Endodermal cell (in vitro differentiated cells): ENCODE data around the gene SHH. TPM values are rescaled to one million over a fixed set of nuclear protein-coding genes. Genes with fewer than 3 reads are reported as not detected.

Experiments used
- DNase-seq: peaks from one replicate; pipeline ENCODE4 v3.0.0-alpha.2; 2017
- H3K27ac ChIP-seq: 2 replicates; pipeline ENCODE4 v1.5.1; 2013; ENCODE audit warnings: mild to moderate bottlenecking, low read depth, low read length, moderate library complexity
- H3K27me3 ChIP-seq: 2 replicates; pipeline ENCODE4 v1.6.1; 2013; ENCODE audit warnings: mild to moderate bottlenecking, low read length, moderate library complexity; ENCODE audit not compliant: insufficient read depth, control insufficient read depth, poor library complexity, severe bottlenecking
- H3K36me3 ChIP-seq: 2 replicates; pipeline ENCODE4 v1.7.0; 2013; ENCODE audit warnings: mild to moderate bottlenecking, low read length, moderate library complexity; ENCODE audit not compliant: control insufficient read depth, insufficient read depth
- H3K4me1 ChIP-seq: one replicate; pipeline ENCODE4 v1.7.0; 2013; ENCODE audit warnings: low read length; ENCODE audit not compliant: control insufficient read depth, insufficient read depth
- H3K4me3 ChIP-seq: 2 replicates; pipeline ENCODE4 v1.5.1; 2013; ENCODE audit warnings: mild to moderate bottlenecking, low read length, moderate library complexity
- H3K9ac ChIP-seq: 2 replicates; pipeline ENCODE4 v1.6.1; 2013; ENCODE audit warnings: mild to moderate bottlenecking, low read length, moderate library complexity; ENCODE audit not compliant: poor library complexity, severe bottlenecking; ENCODE audit errors: extremely low read depth
- H3K9me3 ChIP-seq: 2 replicates; pipeline ENCODE4 v1.6.1; 2013; ENCODE audit warnings: mild to moderate bottlenecking, low read length, moderate library complexity; ENCODE audit not compliant: control insufficient read depth
- H3K27ac Mint-ChIP-seq: 2 replicates; pipeline ENCODE4 v1.8.0; 2020; ENCODE audit warnings: mixed read lengths
- H3K27me3 Mint-ChIP-seq: 2 replicates; pipeline ENCODE4 v1.8.0; 2021; ENCODE audit warnings: mild to moderate bottlenecking, mixed read lengths; ENCODE audit not compliant: insufficient read depth
- H3K36me3 Mint-ChIP-seq: 2 replicates; pipeline ENCODE4 v1.8.0; 2020; ENCODE audit warnings: low read depth, mixed read lengths
- H3K4me1 Mint-ChIP-seq: 2 replicates; pipeline ENCODE4 v1.8.0; 2020; ENCODE audit warnings: mixed read lengths
- H3K4me3 Mint-ChIP-seq: 2 replicates; pipeline ENCODE4 v1.8.0; 2020; ENCODE audit warnings: mild to moderate bottlenecking, moderate library complexity, mixed read lengths
- H3K9me3 Mint-ChIP-seq: 2 replicates; pipeline ENCODE4 v1.8.0; 2020; ENCODE audit warnings: mild to moderate bottlenecking, mixed read lengths
- WGBS, 2 experiments: methylation state at CpG; one replicate each; pipeline versions ENCODE4 v1.1.5 to v1.1.7; 2013; ENCODE audit warnings: missing lambda C conversion rate in 2 of 2, mixed read lengths in 1 of 2; ENCODE audit not compliant: insufficient coverage in 1 of 2, insufficient read length in 1 of 2; 5-methylcytosine and 5-hydroxymethylcytosine counted together
- total RNA-seq, 2 donors: library from RNA; stranded (reverse); fragmentation: NEBNext Ultra II Directional in 1 of 2; extraction: Animal tissue kit (Norgen Biotek cat#: 25700) in 1 of 2; gene quantifications; 2 replicates in 1 of 2; 3 replicates in 1 of 2; pipeline ENCODE4 v1.2.1, GENCODE V29; 2021
- TF ChIP-seq, protein P1 (sequence below): fragments of 200-600 bp; sonication (generic); conservative IDR thresholded peaks from 2 replicates; pipeline ENCODE4 v1.5.0; 2021; ENCODE audit warnings: antibody characterized with exemption, mild to moderate bottlenecking

Gene SHH
- total RNA-seq, 2 donors from 2014 or later: 0.99 to 1.6 TPM

- TF ChIP-seq, protein P1, sequence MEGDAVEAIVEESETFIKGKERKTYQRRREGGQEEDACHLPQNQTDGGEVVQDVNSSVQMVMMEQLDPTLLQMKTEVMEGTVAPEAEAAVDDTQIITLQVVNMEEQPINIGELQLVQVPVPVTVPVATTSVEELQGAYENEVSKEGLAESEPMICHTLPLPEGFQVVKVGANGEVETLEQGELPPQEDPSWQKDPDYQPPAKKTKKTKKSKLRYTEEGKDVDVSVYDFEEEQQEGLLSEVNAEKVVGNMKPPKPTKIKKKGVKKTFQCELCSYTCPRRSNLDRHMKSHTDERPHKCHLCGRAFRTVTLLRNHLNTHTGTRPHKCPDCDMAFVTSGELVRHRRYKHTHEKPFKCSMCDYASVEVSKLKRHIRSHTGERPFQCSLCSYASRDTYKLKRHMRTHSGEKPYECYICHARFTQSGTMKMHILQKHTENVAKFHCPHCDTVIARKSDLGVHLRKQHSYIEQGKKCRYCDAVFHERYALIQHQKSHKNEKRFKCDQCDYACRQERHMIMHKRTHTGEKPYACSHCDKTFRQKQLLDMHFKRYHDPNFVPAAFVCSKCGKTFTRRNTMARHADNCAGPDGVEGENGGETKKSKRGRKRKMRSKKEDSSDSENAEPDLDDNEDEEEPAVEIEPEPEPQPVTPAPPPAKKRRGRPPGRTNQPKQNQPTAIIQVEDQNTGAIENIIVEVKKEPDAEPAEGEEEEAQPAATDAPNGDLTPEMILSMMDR: no peak
- peaks cover 19% of the 10 kb centered on the region for H3K27me3 Mint-ChIP-seq
- no peak overlapping the region for H3K9ac ChIP-seq
- peaks cover 14% of the 10 kb centered on the region for H3K27me3 ChIP-seq
- WGBS, 2 experiments: 89 to 94% methylated on average over 7 to 10 of the region's 10 CpGs
- H3K4me1 Mint-ChIP-seq: peaks cover 4% of the 10 kb centered on the region
- no peaks in the 10 kb centered on the region for H3K9me3 ChIP-seq
- peak overlapping the region; percentile 43 for H3K4me3 Mint-ChIP-seq
- H3K27ac ChIP-seq: no peak overlapping the region
- no peaks in the 10 kb centered on the region for H3K4me1 ChIP-seq
- no peak overlapping the region for H3K4me3 ChIP-seq
- no peak overlapping the region for H3K27ac Mint-ChIP-seq
- peaks cover 19% of the 10 kb centered on the region for H3K36me3 ChIP-seq
- peaks cover 4% of the 10 kb centered on the region for H3K9me3 Mint-ChIP-seq
- no peak for DNase-seq
- peaks cover 29% of the 10 kb centered on the region for H3K36me3 Mint-ChIP-seq
Measured at GRCh38 chr7:155786491-155786890, 25.8 kb downstream of the SHH start.

DNA sequence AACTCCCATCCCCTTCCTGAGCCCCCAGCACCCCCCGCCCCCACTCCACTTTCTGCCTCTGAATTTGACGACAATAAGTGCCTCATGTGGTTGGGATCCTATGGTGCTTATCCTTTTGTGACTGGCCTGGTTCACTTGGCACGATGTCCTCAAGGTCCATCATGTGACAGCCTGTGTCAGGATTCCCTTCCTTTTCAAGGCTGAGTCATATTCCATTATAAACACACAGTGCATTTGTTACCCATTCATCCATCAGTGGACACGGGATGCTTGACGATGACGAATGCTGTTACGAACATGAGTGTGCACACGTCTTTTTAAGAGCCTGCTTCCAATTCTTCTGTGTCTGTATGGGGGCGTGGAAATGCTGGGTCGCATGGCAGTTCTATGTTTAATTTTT lies 26.7 kb downstream of the SHH start:
- Histone ChIP-seq H3K9ac (no peak overlapping the region), H3K27ac (no peak overlapping the region), H3K9me3 (no peaks in the 10 kb centered on the region), H3K4me1 (no peaks in the 10 kb centered on the region), H3K27me3 (peaks cover 14% of the 10 kb centered on the region), H3K4me3 (no peak overlapping the region), H3K36me3 (peaks cover 19% of the 10 kb centered on the region)
- Mint-ChIP-seq H3K4me1 (peaks cover 4% of the 10 kb centered on the region), H3K27me3 (peaks cover 18% of the 10 kb centered on the region), H3K27ac (no peak overlapping the region), H3K36me3 (peaks cover 39% of the 10 kb centered on the region), H3K9me3 (no peaks in the 10 kb centered on the region), H3K4me3 (no peak overlapping the region)
- TF ChIP-seq, protein P1: no peak
- WGBS, 2 experiments: 88 to 98% methylated on average over 10 of the region's 10 CpGs
- DNase-seq: no peak

DNA sequence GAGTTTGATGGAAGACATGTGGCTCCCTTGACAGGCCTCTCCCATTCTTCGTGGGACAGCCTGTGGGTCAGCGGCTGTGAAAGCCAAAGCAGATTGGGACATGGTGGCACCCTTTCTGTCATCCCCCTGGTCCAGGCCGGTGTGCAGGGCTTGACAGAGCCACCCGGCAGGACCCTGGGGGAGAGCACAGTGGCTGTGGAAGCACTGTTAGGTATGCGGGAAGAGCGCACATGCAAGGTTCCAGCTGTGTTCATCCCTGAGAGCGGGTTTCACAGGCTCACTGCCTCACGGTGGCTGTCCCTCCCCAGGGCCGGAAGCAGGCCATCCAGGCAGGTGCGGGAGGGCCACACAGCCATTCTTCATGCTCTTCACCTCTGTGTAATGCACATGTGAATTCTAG lies 29.8 kb downstream of the SHH start:
- 89 to 90% methylated on average over 8 to 10 of the region's 10 CpGs for WGBS, 2 experiments
- DNase-seq: no peak
- no peak overlapping the region for H3K4me3 Mint-ChIP-seq
- Histone ChIP-seq H3K9me3 (no peaks in the 10 kb centered on the region), H3K27ac (no peak overlapping the region), H3K4me1 (no peaks in the 10 kb centered on the region), H3K9ac (no peak overlapping the region), H3K27me3 (peaks cover 14% of the 10 kb centered on the region), H3K36me3 (peaks cover 48% of the 10 kb centered on the region), H3K4me3 (no peak overlapping the region)
- TF ChIP-seq, protein P1: no peak
- H3K9me3 Mint-ChIP-seq: no peaks in the 10 kb centered on the region
- peaks cover 9% of the 10 kb centered on the region for H3K4me1 Mint-ChIP-seq
- no peak overlapping the region for H3K27ac Mint-ChIP-seq
- H3K36me3 Mint-ChIP-seq: peaks cover 54% of the 10 kb centered on the region
- peaks cover 17% of the 10 kb centered on the region for H3K27me3 Mint-ChIP-seq
